Activated CD4-positive, alpha-beta T cell treated with anti-CD3 and anti-CD28 coated beads for 48 hours (primary cell): ENCODE data around the gene MOGAT3.
A peak's percentile ranks its signal among the peaks of the same experiment; 100 is the strongest.

Source experiments
- DNase-seq: peaks from one replicate; pipeline ENCODE4 v3.0.0-alpha.2; 2020

MOGAT3 gene

GRCh38 chr7:101200862-101201599 lies at the start of gene MOGAT3:
MOGAT3 (minus strand) TSS chr7:101201036; CDS start chr7:101200854, 182 bp downstream.
- no peak for DNase-seq

- DNase-seq = no peak
Measured at GRCh38 chr7:101250324-101250723, 49.5 kb upstream of the MOGAT3 start.

- no peak for DNase-seq
Measured at GRCh38 chr7:101248276-101248675, 47.4 kb upstream of the MOGAT3 start.

DNA sequence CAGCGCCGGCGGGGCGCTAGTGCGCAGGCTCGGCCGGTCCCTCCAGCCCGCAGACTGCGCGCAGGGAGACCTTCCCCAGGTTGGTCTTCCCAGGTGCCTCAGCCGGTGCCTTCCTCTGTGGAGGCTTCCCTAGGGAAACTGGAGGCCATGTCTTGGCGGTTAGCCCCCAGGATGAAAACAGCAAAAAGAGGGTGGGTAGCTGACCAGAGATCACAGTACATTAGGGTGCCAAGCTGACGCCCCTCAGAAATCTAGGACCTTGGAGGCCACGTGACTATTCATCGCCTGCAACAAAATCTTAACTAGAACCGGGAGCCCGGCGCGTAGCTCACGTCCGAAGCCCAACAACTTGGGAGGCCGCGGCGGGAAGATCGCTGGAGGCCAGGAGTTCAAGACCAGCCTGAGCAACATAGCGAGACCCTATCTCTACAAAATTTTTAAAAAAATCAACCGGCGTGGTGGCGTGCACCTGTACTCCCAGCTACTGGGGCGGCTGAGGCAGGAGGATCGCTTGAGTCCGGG lies 44.4 kb upstream of the MOGAT3 start:
- no peak for DNase-seq

GRCh38 chr7:101244375-101245146 lies 43.7 kb upstream of the MOGAT3 start, which contains the start of gene FIS1:
FIS1 (minus strand) TSS chr7:101245081; CDS start chr7:101245004, 77 bp downstream.
- peak; percentile 96 for DNase-seq

GRCh38 chr7:101243646-101244374 lies 43.0 kb upstream of the MOGAT3 start:
- DNase-seq = peak; percentile 24

DNA sequence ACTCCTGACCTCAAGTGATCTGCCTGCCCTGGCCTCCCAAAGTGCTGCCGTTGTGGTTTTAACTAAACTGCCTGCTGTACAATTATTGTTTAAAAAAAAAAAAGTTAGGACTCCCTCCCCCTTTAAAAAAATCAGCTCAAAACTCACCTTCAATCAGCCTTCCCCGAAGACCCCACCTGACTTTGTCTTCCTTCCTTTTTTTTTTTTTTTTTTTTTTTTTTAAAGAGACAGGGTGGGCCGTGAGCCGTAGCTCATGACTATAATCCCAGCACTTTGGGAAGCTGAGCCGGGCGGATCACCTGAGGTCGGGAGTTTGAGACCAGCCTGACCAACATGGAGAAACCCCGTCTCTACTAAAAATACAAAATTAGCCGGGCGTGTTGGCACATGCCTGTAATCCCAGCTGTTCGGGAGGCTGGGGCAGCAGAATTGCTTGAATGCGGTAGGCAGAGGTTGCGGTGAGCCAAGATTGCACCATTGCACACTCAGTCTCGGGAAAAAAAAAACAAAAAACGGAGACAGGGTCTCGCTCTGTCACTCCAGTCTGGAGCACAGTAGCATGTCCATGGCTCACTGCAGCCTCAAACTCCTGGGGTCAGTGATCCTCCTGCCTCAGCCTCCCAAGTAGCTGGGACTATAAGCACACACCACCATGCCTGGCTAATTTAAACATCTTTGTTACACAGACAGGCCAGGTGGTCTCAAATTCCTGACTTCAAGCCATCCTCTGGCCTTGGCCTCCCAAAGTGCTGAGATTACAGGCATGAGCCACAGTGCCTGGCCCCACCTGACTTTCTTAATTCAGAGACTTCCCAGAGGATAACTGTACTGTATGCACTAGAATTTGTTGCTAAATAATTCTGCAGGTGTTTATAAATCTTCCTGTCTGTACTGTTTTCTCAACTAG lies 40.9 kb upstream of the MOGAT3 start:
- no peak for DNase-seq

DNA sequence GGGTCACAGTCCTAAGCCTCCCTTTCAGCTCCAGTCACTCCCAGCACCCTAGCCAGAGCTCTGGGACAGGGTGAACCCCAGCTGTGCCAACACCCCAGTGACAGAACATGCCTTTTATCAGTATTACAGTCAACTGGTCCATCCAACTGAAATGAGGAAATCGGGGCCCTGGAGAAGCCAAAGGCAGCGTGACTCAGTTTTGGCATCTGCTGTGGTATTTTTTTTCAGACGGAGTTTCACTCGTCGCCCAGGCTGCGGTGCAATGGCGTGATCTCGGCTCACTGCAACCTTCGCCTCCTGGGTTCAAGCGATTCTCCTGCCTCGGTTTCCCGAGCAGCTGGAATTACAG lies 40.2 kb upstream of the MOGAT3 start:
- DNase-seq = no peak

GRCh38 chr7:101240226-101241014 lies 39.6 kb upstream of the MOGAT3 start:
- DNase-seq = no peak

- no peak for DNase-seq
Measured at GRCh38 chr7:101239951-101240220, 39.0 kb upstream of the MOGAT3 start.

DNA sequence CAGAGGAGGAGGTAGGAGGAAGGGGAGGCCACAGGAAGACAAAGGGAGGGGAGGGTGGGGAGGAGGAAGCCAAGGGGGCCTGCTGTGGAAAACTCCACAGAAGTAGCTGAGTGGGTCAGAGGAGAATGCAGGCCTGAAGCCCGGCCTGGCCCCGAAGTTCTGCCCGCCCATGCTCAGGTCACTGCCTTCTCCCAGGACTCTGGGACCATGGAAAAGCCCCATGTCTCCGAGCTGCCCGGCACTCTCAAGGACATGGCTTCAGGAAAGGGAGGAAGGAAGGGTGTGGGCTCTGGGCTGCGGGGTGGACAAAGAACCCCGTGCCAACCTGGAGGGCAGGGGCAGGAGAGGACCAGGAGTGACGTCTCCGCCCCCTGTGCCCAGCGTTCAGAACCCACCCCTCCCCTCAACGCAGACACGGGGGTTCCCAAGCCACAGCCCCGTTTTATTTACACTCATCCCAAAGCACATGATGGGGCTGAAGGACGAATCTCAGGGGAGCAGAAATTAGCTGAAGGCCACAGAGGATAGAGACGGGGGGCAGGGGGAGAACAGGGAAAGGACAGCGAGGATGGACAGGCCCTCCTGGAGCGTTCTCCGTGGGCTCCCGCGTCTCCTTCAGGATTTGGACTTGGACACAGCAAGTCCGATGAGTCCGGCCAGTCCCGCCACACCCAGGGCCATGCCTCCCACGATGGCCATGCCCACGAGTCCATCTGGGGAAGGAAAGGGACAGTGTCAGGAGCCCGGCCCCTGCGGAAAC lies 38.5 kb upstream of the MOGAT3 start:
- DNase-seq = no peak

GRCh38 chr7:101238226-101239182 lies 37.7 kb upstream of the MOGAT3 start:
- no peak for DNase-seq

GRCh38 chr7:101237206-101238067 lies 36.6 kb upstream of the MOGAT3 start, which contains the start of gene CLDN15:
CLDN15 (minus strand) TSS chr7:101237802; CDS start chr7:101237581, 221 bp downstream.
- DNase-seq = no peak

- DNase-seq = no peak
Measured at GRCh38 chr7:101236292-101236835, 35.5 kb upstream of the MOGAT3 start.

- no peak for DNase-seq
Measured at GRCh38 chr7:101235522-101235921, 34.7 kb upstream of the MOGAT3 start.

DNA sequence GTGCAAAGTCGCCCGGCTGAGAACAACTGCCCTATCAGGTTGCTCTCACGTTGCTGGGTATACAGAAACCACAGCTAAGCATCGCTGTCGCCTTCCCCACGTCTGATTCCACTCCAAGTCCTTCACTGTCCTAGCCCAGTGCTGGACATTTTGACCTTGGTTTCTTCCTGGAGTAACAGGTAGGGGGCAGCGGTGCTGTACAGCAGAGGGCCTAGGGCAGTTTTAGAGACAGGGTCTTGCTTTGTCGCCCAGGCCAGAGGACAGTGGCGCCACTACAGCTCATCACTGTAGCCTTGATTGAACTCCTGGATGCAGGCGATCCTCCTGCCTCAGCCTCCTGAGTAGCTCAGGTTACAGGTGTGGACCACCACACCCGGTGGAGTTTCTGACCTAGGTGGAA lies 34.2 kb upstream of the MOGAT3 start:
- no peak for DNase-seq

DNA sequence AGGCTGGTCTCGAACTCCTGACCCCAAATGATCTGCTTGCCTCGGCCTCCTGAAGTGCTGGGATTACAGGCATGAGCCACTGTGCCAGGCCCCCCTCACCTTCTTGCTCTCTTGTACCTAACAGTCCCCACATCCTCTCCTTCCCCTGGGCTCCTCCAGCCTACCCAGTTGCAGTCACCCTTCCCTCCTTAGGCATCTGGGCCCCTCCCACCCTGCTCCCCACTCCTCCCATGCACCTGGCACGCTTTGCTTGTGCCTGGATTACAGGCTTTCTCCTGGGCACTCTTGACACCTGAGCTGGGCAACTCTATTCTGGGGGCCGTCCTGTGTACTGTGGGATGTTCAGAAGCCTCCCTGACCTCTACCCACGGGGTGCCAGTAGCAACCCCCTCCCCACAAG lies 33.8 kb upstream of the MOGAT3 start:
- no peak for DNase-seq

DNA sequence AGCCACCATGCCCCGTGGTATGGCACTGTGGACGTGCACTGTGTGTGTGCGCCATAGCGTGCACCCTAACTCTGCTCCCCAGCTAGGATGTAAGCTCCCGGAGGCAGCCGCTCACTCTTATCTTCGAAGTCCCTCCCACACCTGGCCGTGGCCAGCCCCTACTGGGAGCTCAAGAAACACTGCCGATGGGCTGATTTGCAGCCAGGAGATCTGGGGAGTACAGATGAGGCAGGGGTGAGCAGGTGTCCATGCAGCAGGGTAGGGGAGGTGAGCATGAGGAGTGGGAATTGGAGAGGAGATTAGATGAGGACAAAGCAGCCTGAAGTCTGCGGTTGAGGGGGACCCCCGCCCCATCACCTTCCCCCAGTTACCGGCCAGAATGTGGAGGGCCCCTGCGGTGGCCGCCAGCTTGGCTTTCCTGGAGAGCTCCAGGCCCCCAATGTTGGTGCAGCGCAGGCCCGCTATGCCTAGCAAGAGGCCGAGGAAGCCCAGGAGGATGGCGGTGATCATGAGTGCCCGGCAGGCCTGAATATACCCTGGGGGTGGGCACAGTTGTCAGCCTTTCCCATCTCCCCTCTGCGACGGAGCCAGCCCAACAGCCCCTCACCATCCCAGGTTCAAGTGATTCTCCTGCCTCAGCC lies 33.2 kb upstream of the MOGAT3 start:
- DNase-seq = no peak
